ENCODE data around the gene TANGO6.

The TANGO6 gene

GRCh38 chr16:69093974-69094373, 250.6 kb downstream of the TANGO6 start:
- DNase-seq (ENCODE audit: low spot score): no peak
- in situ Hi-C loops (cut with MboI; ENCODE audit: low sequenced_read_pairs, unreplicated experiment): no loop called here
- no peak for TF ChIP-seq CTCF (IDR thresholded peaks at IDR 0.05; ENCODE audit: borderline replicate concordance, control extremely low read depth, extremely low read depth, insufficient read depth, missing control alignments)

- TF ChIP-seq CTCF (IDR thresholded peaks at IDR 0.05; ENCODE audit: borderline replicate concordance, control extremely low read depth, extremely low read depth, insufficient read depth, missing control alignments): no peak
- no peak for DNase-seq (ENCODE audit: low spot score)
- in situ Hi-C loops (cut with MboI; ENCODE audit: low sequenced_read_pairs, unreplicated experiment): no loop called here
Measured at GRCh38 chr16:69094501-69094900, 251.2 kb downstream of the TANGO6 start.

GRCh38 chr16:69095193-69095592, 251.9 kb downstream of the TANGO6 start:
- in situ Hi-C loops (cut with MboI; ENCODE audit: low sequenced_read_pairs, unreplicated experiment): no loop called here
- no peak for DNase-seq (ENCODE audit: low spot score)
- no peak for TF ChIP-seq CTCF (IDR thresholded peaks at IDR 0.05; ENCODE audit: borderline replicate concordance, control extremely low read depth, extremely low read depth, insufficient read depth, missing control alignments)

DNA sequence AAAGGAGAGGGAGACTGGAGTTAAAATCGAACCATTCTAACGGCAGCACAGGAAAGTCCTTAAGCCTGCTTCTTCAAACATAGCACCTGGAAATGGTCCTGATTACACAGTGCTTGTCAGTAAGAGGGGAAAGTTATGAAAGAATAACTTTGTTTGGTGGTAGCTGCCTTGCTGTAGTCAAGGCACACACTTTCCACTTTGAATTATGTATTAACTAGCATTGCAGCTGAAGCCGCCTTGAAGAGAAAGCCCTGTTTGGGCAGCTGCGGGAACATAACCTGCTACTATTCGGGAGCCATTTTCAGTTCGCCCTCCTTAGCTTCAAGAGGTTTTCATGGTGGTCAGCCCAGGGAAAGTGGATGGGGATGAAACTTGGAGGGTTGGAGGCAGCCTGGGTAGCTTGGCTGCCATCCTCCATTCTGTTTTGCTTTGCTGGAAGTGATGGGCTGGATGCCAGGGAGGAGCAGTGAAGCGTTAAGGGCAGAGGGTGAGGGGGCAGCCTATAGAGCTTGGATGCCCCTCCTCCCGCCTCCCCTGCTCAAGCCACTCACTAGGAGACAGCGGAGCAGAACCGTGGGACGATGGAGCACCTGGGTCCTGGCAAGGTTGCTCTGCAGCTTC, 256.9 kb downstream of the TANGO6 start:
- in situ Hi-C loops (cut with MboI; ENCODE audit: low sequenced_read_pairs, unreplicated experiment): loop anchor here (25.0 kb wide), 1 partner anchor 238 kb away; no protein-coding TSS in a partner anchor
- TF ChIP-seq CTCF (IDR thresholded peaks at IDR 0.05; ENCODE audit: borderline replicate concordance, control extremely low read depth, extremely low read depth, insufficient read depth, missing control alignments): no peak
- DNase-seq (ENCODE audit: low spot score): no peak

- peak; percentile 78 for DNase-seq (ENCODE audit: low spot score)
- in situ Hi-C loops (cut with MboI; ENCODE audit: low sequenced_read_pairs, unreplicated experiment): loop anchor here (25.0 kb wide), 1 partner anchor 243 kb away; no protein-coding TSS in a partner anchor
- TF ChIP-seq CTCF (IDR thresholded peaks at IDR 0.05; ENCODE audit: borderline replicate concordance, control extremely low read depth, extremely low read depth, insufficient read depth, missing control alignments): no peak
Measured at GRCh38 chr16:69105501-69106361, 262.4 kb downstream of the TANGO6 start, which contains the start of gene HAS3. HAS3 (plus strand) TSS chr16:69105653; CDS start chr16:69109396, 3,743 bp downstream.

GRCh38 chr16:69106491-69107315, 263.4 kb downstream of the TANGO6 start:
- in situ Hi-C loops (cut with MboI; ENCODE audit: low sequenced_read_pairs, unreplicated experiment): loop anchor here (25.0 kb wide), 1 partner anchor 244 kb away; no protein-coding TSS in a partner anchor
- peak; percentile 65 for DNase-seq (ENCODE audit: low spot score)

More at GRCh38 chr16:69106491-69107315, 263.4 kb downstream of the TANGO6 start:
- no peak for TF ChIP-seq CTCF (IDR thresholded peaks at IDR 0.05; ENCODE audit: borderline replicate concordance, control extremely low read depth, extremely low read depth, insufficient read depth, missing control alignments)

All from GM13976 (cell line).